Mucosa of descending colon (tissue), 3 donors: Measurements from ENCODE around the gene GFAP. TPM values are rescaled to one million over a fixed set of nuclear protein-coding genes. Genes with fewer than 3 reads are reported as not detected.

Experiments used
- ATAC-seq: fragments of 200-7000 bp; cut with Tn5 transposase; one replicate; pipeline ENCODE4 v1.9.1; 2020; ENCODE audit warnings: mild to moderate bottlenecking, moderate library complexity
- DNase-seq, 3 donors: peaks; one replicate each; pipeline ENCODE4 v3.0.0-alpha.2; 2020
- H3K36me3 ChIP-seq: fragments of 200-600 bp; one replicate; pipeline ENCODE4 v1.8.0; 2021; ENCODE audit warnings: low read depth, mild to moderate bottlenecking
- H3K4me1 ChIP-seq: fragments of 200-600 bp; one replicate; pipeline ENCODE4 v1.8.0; 2021; ENCODE audit warnings: low read depth, mild to moderate bottlenecking
- H3K4me3 ChIP-seq: fragments of 200-600 bp; one replicate; pipeline ENCODE4 v1.8.0; 2021; ENCODE audit warnings: mild to moderate bottlenecking
- H3K9me3 ChIP-seq: fragments of 200-600 bp; one replicate; pipeline ENCODE4 v1.8.0; 2021; ENCODE audit warnings: mild to moderate bottlenecking
- intact Hi-C, 2 donors: fragments of 100-400 bp; cut with DNase I in 1 of 2; cut with micrococcal nuclease in 1 of 2; formaldehyde crosslinking; loops; one replicate each; pipeline versions ENCODE4 v1.11.0 to v1.11.1; 2022; cut with DNase I, micrococcal nuclease
- total RNA-seq, 3 donors: library from RNA; stranded (reverse); fragmentation: NEBNext Ultra II Directional in 2 of 3; extraction: Animal tissue kit (Norgen Biotek cat#: 25700) in 2 of 3; gene quantifications; one replicate each; pipeline versions ENCODE4 v1.2.1 to v1.2.4, GENCODE V29; 2021 to 2023
- TF ChIP-seq, protein P1 (sequence below): fragments of 200-600 bp; IDR thresholded peaks from one replicate; pipeline ENCODE4 v1.8.0; 2022; ENCODE audit warnings: antibody characterized with exemption, mild to moderate bottlenecking
- donor health status: DM: no; HTN: no; CAD: no; lungs with moderate emphysema.
- donor health status: DM: no; HTN: no; CAD: no.
- donor health status: DM: no; HTN: yes; CAD: no.

The GFAP gene
- total RNA-seq, 3 donors from 2014 or later: 0.23 to 0.47 TPM; not detected in 1

DNA sequence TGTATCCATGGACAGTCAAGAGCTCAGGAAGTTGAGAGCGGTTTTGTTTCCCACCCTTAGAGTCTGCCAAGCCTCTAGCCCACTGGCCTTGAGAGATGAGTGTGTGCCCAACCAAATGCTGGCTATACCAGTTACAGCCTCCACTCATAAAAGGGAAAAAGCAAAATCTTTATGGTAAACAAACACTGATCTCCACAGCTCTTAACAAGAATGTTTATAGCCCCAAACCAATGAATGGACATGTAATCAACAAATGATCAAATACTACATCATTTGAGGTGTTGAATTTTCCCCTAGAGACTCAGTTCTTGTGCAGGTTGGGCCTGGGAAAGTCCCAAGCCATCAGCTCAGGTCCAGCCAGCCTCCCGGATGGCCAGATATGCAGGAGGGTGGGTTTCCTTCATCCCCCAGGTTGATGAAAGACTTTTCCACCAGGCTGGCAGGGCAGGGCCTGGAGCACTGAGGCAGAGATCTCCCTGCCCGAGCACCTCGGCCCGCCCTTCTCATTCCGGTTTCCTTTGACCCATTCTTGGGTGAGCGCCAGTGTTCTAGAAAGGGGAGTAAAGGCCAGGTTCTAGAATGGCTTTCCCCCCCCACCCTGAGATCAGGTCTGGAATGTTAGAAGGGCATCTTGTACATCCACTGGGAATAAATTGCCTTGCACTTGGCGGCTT lies 12.2 kb downstream of the GFAP start:
- intact Hi-C loops: no loop called here
- Histone ChIP-seq H3K4me1 (peaks cover 19% of the 10 kb centered on the region), H3K4me3 (no peak overlapping the region), H3K36me3 (no peaks in the 10 kb centered on the region), H3K9me3 (no peaks in the 10 kb centered on the region)
- peak in 1 of 3 donors; percentile 29 for DNase-seq
- ATAC-seq: no peak
- TF ChIP-seq, protein P1, sequence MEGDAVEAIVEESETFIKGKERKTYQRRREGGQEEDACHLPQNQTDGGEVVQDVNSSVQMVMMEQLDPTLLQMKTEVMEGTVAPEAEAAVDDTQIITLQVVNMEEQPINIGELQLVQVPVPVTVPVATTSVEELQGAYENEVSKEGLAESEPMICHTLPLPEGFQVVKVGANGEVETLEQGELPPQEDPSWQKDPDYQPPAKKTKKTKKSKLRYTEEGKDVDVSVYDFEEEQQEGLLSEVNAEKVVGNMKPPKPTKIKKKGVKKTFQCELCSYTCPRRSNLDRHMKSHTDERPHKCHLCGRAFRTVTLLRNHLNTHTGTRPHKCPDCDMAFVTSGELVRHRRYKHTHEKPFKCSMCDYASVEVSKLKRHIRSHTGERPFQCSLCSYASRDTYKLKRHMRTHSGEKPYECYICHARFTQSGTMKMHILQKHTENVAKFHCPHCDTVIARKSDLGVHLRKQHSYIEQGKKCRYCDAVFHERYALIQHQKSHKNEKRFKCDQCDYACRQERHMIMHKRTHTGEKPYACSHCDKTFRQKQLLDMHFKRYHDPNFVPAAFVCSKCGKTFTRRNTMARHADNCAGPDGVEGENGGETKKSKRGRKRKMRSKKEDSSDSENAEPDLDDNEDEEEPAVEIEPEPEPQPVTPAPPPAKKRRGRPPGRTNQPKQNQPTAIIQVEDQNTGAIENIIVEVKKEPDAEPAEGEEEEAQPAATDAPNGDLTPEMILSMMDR: no peak

DNA sequence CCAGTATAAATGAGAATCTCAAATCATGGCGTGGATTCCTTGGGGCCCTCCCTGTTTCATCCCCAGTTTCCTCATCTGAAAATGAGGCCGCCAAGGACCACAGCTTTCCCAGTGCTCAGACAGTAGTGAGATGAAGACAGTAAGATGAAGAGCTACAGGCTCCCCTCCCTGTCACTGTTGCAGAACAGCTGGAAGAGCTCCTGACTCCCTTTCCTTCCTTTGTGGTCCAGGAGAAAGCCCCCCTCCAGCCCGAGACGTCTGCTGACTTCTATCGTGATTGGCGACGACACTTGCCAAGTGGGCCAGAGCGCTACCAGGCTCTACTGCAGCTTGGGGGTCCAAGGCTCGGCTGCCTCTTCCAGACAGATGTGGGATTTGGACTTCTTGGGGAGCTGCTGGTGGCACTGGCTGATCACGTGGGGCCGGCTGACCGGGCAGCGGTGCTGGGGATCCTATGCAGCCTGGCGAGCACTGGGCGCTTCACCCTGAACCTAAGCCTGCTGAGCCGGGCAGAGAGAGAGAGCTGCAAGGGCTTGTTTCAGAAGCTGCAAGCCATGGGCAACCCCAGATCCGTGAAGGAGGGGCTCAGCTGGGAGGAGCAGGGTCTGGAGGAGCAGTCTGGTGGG lies 13.1 kb downstream of the GFAP start:
- DNase-seq: no peak
- intact Hi-C loops: no loop called here
- H3K4me1 ChIP-seq: peaks cover 21% of the 10 kb centered on the region
- ATAC-seq: no peak
- H3K36me3 ChIP-seq: no peaks in the 10 kb centered on the region
- H3K4me3 ChIP-seq: no peak overlapping the region
- H3K9me3 ChIP-seq: no peaks in the 10 kb centered on the region
- TF ChIP-seq, protein P1: no peak

DNA sequence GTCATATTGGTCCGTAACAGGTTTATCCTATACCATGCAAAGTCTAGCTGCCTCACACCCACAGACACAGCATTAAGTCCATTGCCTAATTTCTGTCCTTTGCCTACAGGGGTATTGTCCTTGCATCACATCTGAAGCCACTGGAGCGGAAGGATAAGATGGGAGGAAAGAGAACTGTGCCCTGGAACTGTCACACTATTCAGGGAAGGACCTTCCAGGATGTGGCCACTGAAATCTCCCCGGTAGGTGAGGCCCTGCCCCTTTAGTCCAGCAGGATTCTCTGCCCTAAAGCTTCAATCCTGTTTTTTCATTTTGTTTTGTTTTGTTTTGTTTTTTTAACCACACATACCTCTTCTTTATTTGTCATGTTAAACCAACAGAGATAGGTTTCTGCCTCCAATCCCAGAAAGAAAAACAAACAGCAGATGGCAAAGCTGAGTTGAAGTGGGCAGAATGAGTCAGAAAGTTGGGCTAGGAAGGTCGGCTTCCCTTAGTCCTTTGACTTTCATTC lies 13.8 kb downstream of the GFAP start:
- Histone ChIP-seq H3K36me3 (no peaks in the 10 kb centered on the region), H3K9me3 (no peaks in the 10 kb centered on the region), H3K4me1 (peaks cover 21% of the 10 kb centered on the region), H3K4me3 (no peak overlapping the region)
- ATAC-seq (no peak), DNase-seq (no peak)
- intact Hi-C loops: no loop called here
- TF ChIP-seq, protein P1: no peak

DNA sequence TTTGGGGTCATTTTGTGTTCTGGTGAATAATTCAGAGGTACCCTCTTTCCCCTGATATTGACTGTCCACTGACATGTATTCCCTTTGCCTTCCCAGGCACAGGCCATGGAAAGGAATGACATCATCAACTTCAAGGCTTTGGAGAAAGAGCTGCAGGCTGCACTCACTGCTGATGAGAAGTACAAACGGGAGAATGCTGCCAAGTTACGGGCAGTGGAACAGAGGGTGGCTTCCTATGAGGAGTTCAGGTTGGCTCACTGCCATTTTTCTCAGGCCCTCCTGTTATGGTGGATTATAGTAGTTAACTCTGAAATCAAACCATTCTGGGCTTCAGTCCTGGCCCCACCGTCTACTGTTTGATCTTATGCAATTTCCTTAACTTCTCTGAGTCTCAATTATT lies 14.4 kb downstream of the GFAP start:
- intact Hi-C loops: no loop called here

DNA sequence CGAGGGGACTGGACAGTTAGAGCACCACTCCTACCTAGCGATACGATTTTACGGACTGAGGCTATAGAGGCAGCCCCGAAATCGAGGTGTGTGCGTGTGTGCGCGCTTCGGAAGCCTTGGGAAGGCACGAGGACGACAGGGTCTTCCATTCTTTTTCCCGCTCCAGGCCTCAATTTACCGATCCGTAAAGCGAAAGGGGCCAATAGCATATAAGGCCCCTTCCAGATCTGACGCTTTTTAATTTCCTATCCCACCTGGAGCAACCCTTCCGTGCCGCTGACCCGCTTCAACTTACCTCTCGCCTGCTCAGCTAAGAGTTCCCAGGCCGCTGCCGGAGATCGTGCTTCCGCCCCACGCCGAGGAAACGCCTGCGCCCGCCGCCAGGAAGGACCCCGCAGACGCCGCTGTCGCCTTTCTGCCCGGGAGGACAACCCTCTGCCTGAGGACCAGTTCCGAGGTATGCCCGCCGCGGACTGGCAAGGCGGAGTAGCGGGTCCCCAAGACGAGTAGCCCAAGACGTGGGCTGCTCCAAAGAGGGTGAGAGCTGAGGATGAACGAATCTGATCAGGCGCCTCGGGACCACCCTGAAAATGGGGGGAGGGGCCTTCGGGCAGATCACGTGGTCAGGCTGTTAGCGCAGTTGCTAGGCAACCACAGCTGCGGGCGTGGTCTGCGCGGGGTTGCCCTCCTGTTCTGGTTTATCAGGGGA lies 16.1 kb downstream of the GFAP start, which contains the start of gene EFTUD2:
Gene EFTUD2 (minus strand): TSS at position 372 of the 709 bp plus-strand sequence. CDS start 4,924 bp downstream, outside the sequence.
- peak; percentile 94 to 96 (median 95) for DNase-seq
- intact Hi-C loops: no loop called here
- TF ChIP-seq, protein P1: no peak
- peak within 1 kb of the TSS; percentile 31 for H3K4me3 ChIP-seq
- H3K36me3 ChIP-seq: no peaks in the 10 kb centered on the region
- H3K9me3 ChIP-seq: no peaks in the 10 kb centered on the region
- peaks cover 14% of the 10 kb centered on the region for H3K4me1 ChIP-seq
- peak; percentile 97 for ATAC-seq

More for the DNA sequence above, 14.4 kb downstream of the GFAP start:
- no peaks in the 10 kb centered on the region for H3K36me3 ChIP-seq
- ATAC-seq: no peak
- H3K9me3 ChIP-seq: no peaks in the 10 kb centered on the region
- no peak overlapping the region for H3K4me3 ChIP-seq
- TF ChIP-seq, protein P1: no peak
- no peak for DNase-seq
- peaks cover 18% of the 10 kb centered on the region for H3K4me1 ChIP-seq
